Kidney capillary endothelial cell (primary cell): ENCODE data around the gene MDFI.

Experiments used
- DNase-seq: peaks from one replicate; pipeline ENCODE4 v3.0.0-alpha.2; 2018; ENCODE audit warnings: low spot score

Gene MDFI

GRCh38 chr6:41638002-41638934 lies at the start of gene MDFI:
MDFI (plus strand) TSS chr6:41638468; CDS start chr6:41638750, 282 bp downstream.
- DNase-seq = no peak

GRCh38 chr6:41589223-41589622 lies 49.0 kb upstream of the MDFI start:
- no peak for DNase-seq

- DNase-seq = no peak
Observed at GRCh38 chr6:41589636-41590622, 48.3 kb upstream of the MDFI start.

GRCh38 chr6:41591122-41591521 lies 47.1 kb upstream of the MDFI start:
- no peak for DNase-seq

GRCh38 chr6:41591859-41592502 lies 46.3 kb upstream of the MDFI start:
- DNase-seq = peak; percentile 64

GRCh38 chr6:41593406-41593805 lies 44.9 kb upstream of the MDFI start:
- no peak for DNase-seq

- no peak for DNase-seq
Observed at GRCh38 chr6:41593839-41594238, 44.4 kb upstream of the MDFI start.

GRCh38 chr6:41594326-41594725 lies 43.9 kb upstream of the MDFI start:
- no peak for DNase-seq

- DNase-seq = no peak
Observed at GRCh38 chr6:41594766-41595165, 43.5 kb upstream of the MDFI start.

- DNase-seq = no peak
Observed at GRCh38 chr6:41595166-41595565, 43.1 kb upstream of the MDFI start.

- DNase-seq = no peak
Observed at GRCh38 chr6:41596096-41596685, 42.1 kb upstream of the MDFI start.

- DNase-seq = no peak
Observed at GRCh38 chr6:41596807-41597206, 41.5 kb upstream of the MDFI start.

- no peak for DNase-seq
Observed at GRCh38 chr6:41597246-41598000, 40.8 kb upstream of the MDFI start.

- DNase-seq = no peak
Observed at GRCh38 chr6:41598670-41599014, 39.6 kb upstream of the MDFI start.

GRCh38 chr6:41599015-41599851 lies 39.0 kb upstream of the MDFI start:
- DNase-seq = no peak

GRCh38 chr6:41599852-41600445 lies 38.3 kb upstream of the MDFI start:
- no peak for DNase-seq

GRCh38 chr6:41600499-41601247 lies 37.6 kb upstream of the MDFI start:
- DNase-seq = no peak

- no peak for DNase-seq
Observed at GRCh38 chr6:41601248-41601549, 37.1 kb upstream of the MDFI start.

GRCh38 chr6:41602422-41602743 lies 35.9 kb upstream of the MDFI start:
- DNase-seq = no peak
